ENCODE data around the gene YBEY.
"Not testable (repeated sequence)": the region's sequence is repeated elsewhere in the genome, so short reads cannot be mapped to it uniquely, and the experiment has no call there.

Gene YBEY

GRCh38 chr21:46307625-46308024 lies 21.5 kb downstream of the YBEY start:
- no peak for DNase-seq

GRCh38 chr21:46308431-46308830 lies 22.3 kb downstream of the YBEY start:
- no peak for DNase-seq

- DNase-seq = not testable (repeated sequence)
Observed at GRCh38 chr21:46310260-46310659, 24.1 kb downstream of the YBEY start.

- no peak for DNase-seq
Observed at GRCh38 chr21:46311568-46311967, 25.4 kb downstream of the YBEY start.

GRCh38 chr21:46312949-46313348 lies 26.8 kb downstream of the YBEY start:
- DNase-seq = no peak

- no peak for DNase-seq
Observed at GRCh38 chr21:46314441-46315020, 28.4 kb downstream of the YBEY start.

GRCh38 chr21:46316708-46317324 lies 30.7 kb downstream of the YBEY start:
- DNase-seq = no peak

GRCh38 chr21:46317710-46318463 lies 31.7 kb downstream of the YBEY start:
- no peak for DNase-seq

- DNase-seq = no peak
Observed at GRCh38 chr21:46318464-46318845, 32.3 kb downstream of the YBEY start.

- no peak for DNase-seq
Observed at GRCh38 chr21:46319186-46319585, 33.0 kb downstream of the YBEY start.

GRCh38 chr21:46320331-46320801 lies 34.2 kb downstream of the YBEY start:
- no peak for DNase-seq

- DNase-seq = no peak
Observed at GRCh38 chr21:46322351-46323226, 36.4 kb downstream of the YBEY start.

- DNase-seq = no peak
Observed at GRCh38 chr21:46323227-46323709, 37.1 kb downstream of the YBEY start.

GRCh38 chr21:46323710-46324389 lies 37.7 kb downstream of the YBEY start, which contains the start of the genes C21orf58 and PCNT:
Gene C21orf58, minus strand, starts transcription at chr21:46323870. Its CDS starts 1,132 bp downstream, at chr21:46322738.
Gene PCNT, plus strand, starts transcription at chr21:46324156. Its CDS starts 73 bp downstream, at chr21:46324229.
- peak; percentile 94 for DNase-seq

GRCh38 chr21:46324390-46325072 lies 38.4 kb downstream of the YBEY start:
- peak; percentile 64 for DNase-seq

GRCh38 chr21:46325073-46325912 lies 39.2 kb downstream of the YBEY start:
- DNase-seq = peak; percentile 31

GRCh38 chr21:46326110-46326703 lies 40.1 kb downstream of the YBEY start:
- DNase-seq = no peak

- DNase-seq = no peak
Observed at GRCh38 chr21:46327711-46328110, 41.6 kb downstream of the YBEY start.

- no peak for DNase-seq
Observed at GRCh38 chr21:46328151-46328550, 42.0 kb downstream of the YBEY start.

- DNase-seq = no peak
Observed at GRCh38 chr21:46329796-46330195, 43.7 kb downstream of the YBEY start.
